GM19372 (cell line): ENCODE data around the gene PWP2.
A peak's percentile ranks its signal among the peaks of the same experiment; 100 is the strongest.

Experiments used
- ATAC-seq: cut with Tn5 transposase; IDR thresholded peaks from one replicate; pipeline ENCODE4 v1.9.1; 2021; ENCODE audit warnings: mild to moderate bottlenecking, low read depth, moderate library complexity; ENCODE audit not compliant: unreplicated experiment

The PWP2 gene

GRCh38 chr21:44107026-44107501 lies at the start of gene PWP2:
Gene PWP2 (plus strand): TSS chr21:44107399. CDS start chr21:44107417, 18 bp downstream.
- ATAC-seq = peak; percentile 97

GRCh38 chr21:44057960-44058651 lies 49.1 kb upstream of the PWP2 start:
- no peak for ATAC-seq

- ATAC-seq = no peak
These were observed 48.6 kb upstream of the PWP2 start for GRCh38 chr21:44058652-44058964.

- no peak for ATAC-seq
These were observed 48.2 kb upstream of the PWP2 start for GRCh38 chr21:44058981-44059380.

GRCh38 chr21:44059710-44060109 lies 47.5 kb upstream of the PWP2 start:
- ATAC-seq = no peak

- ATAC-seq = no peak
These were observed 44.8 kb upstream of the PWP2 start for GRCh38 chr21:44062380-44062779.

GRCh38 chr21:44063151-44063912 lies 43.9 kb upstream of the PWP2 start:
- no peak for ATAC-seq

- ATAC-seq = no peak
These were observed 42.3 kb upstream of the PWP2 start for GRCh38 chr21:44064852-44065403.

- no peak for ATAC-seq
These were observed 41.8 kb upstream of the PWP2 start for GRCh38 chr21:44065428-44065827.

GRCh38 chr21:44066116-44066515 lies 41.1 kb upstream of the PWP2 start:
- ATAC-seq = no peak

- ATAC-seq = no peak
These were observed 40.0 kb upstream of the PWP2 start for GRCh38 chr21:44067011-44067839.

- ATAC-seq = no peak
These were observed 36.8 kb upstream of the PWP2 start for GRCh38 chr21:44070391-44070790.

GRCh38 chr21:44071359-44072104 lies 35.7 kb upstream of the PWP2 start:
- no peak for ATAC-seq

GRCh38 chr21:44072111-44072510 lies 35.1 kb upstream of the PWP2 start:
- no peak for ATAC-seq

- ATAC-seq = no peak
These were observed 32.8 kb upstream of the PWP2 start for GRCh38 chr21:44074315-44074958.

- no peak for ATAC-seq
These were observed 30.9 kb upstream of the PWP2 start for GRCh38 chr21:44076316-44076715.

- ATAC-seq = no peak
These were observed 28.7 kb upstream of the PWP2 start for GRCh38 chr21:44078411-44078981.

- no peak for ATAC-seq
These were observed 27.8 kb upstream of the PWP2 start for GRCh38 chr21:44079446-44079845.

GRCh38 chr21:44079846-44080245 lies 27.4 kb upstream of the PWP2 start:
- ATAC-seq = no peak
